ENCODE results near the gene PDCD4.
A peak's percentile ranks its signal among the peaks of the same experiment; 100 is the strongest.

The PDCD4 gene

GRCh38 chr10:110867807-110868465 lies 3.8 kb upstream of the PDCD4 start:
- H3K27ac ChIP-seq = no peak overlapping the region
- TF ChIP-seq CTCF (conservative IDR thresholded peaks at IDR 0.05) (no peak), ZFX (IDR thresholded peaks at IDR 0.05) (no peak)

- H3K27ac ChIP-seq = no peak overlapping the region
- no peak for TF ChIP-seq ZFX (IDR thresholded peaks at IDR 0.05)
- no peak for TF ChIP-seq CTCF (conservative IDR thresholded peaks at IDR 0.05)
Observed at GRCh38 chr10:110868981-110869380, 2.7 kb upstream of the PDCD4 start.

- peak overlapping the region; percentile 87 for H3K27ac ChIP-seq
- no peak for TF ChIP-seq CTCF (conservative IDR thresholded peaks at IDR 0.05)
- no peak for TF ChIP-seq ZFX (IDR thresholded peaks at IDR 0.05)
Observed at GRCh38 chr10:110870823-110871297, 868 bp upstream of the PDCD4 start.

- TF ChIP-seq ZFX (IDR thresholded peaks at IDR 0.05) = peak; percentile 71
- peak; percentile 29 for TF ChIP-seq CTCF (conservative IDR thresholded peaks at IDR 0.05)
- H3K27ac ChIP-seq = peak overlapping the region; percentile 87
Observed at GRCh38 chr10:110872145-110872983, 636 bp downstream of the PDCD4 start.

GRCh38 chr10:110872984-110873923 lies 1.5 kb downstream of the PDCD4 start:
- TF ChIP-seq CTCF (conservative IDR thresholded peaks at IDR 0.05) (no peak), ZFX (IDR thresholded peaks at IDR 0.05) (no peak)
- peak overlapping the region; percentile 87 for H3K27ac ChIP-seq

GRCh38 chr10:110873951-110874350 lies 2.2 kb downstream of the PDCD4 start:
- TF ChIP-seq ZFX (IDR thresholded peaks at IDR 0.05) (no peak), CTCF (conservative IDR thresholded peaks at IDR 0.05) (no peak)
- H3K27ac ChIP-seq = no peak overlapping the region
